HG02840 (cell line): ENCODE results near the gene DGLUCY.
"Not testable (repeated sequence)": the region's sequence is repeated elsewhere in the genome, so short reads cannot be mapped to it uniquely, and the experiment has no call there.

Experiments
- ATAC-seq: cut with Tn5 transposase; IDR thresholded peaks from one replicate; pipeline ENCODE4 v1.9.1; 2021; ENCODE audit warnings: mild to moderate bottlenecking, moderate library complexity, moderate number of reproducible peaks; ENCODE audit not compliant: unreplicated experiment, low FRiP score

DGLUCY gene

GRCh38 chr14:91103116-91103515 lies 10.8 kb upstream of the DGLUCY start:
- ATAC-seq = no peak

- no peak for ATAC-seq
Measured at GRCh38 chr14:91108941-91109611, 4.8 kb upstream of the DGLUCY start.

- no peak for ATAC-seq
Measured at GRCh38 chr14:91111443-91111842, 2.4 kb upstream of the DGLUCY start.

GRCh38 chr14:91112194-91112593 lies 1.7 kb upstream of the DGLUCY start:
- no peak for ATAC-seq

- peak; percentile 80 for ATAC-seq
Measured at GRCh38 chr14:91114079-91115065, 499 bp downstream of the DGLUCY start.

GRCh38 chr14:91115986-91116770 lies 2.3 kb downstream of the DGLUCY start:
- no peak for ATAC-seq

- no peak for ATAC-seq
Measured at GRCh38 chr14:91116913-91117588, 3.2 kb downstream of the DGLUCY start.

- no peak for ATAC-seq
Measured at GRCh38 chr14:91117960-91118359, 4.1 kb downstream of the DGLUCY start.

GRCh38 chr14:91118511-91119068 lies 4.7 kb downstream of the DGLUCY start:
- no peak for ATAC-seq

- no peak for ATAC-seq
Measured at GRCh38 chr14:91119556-91120311, 5.9 kb downstream of the DGLUCY start.

- no peak for ATAC-seq
Measured at GRCh38 chr14:91123201-91123600, 9.3 kb downstream of the DGLUCY start.

- ATAC-seq = not testable (repeated sequence)
Measured at GRCh38 chr14:91124406-91125270, 10.8 kb downstream of the DGLUCY start.

- no peak for ATAC-seq
Measured at GRCh38 chr14:91125271-91125660, 11.4 kb downstream of the DGLUCY start.

GRCh38 chr14:91125801-91126200 lies 11.9 kb downstream of the DGLUCY start:
- ATAC-seq = no peak

- no peak for ATAC-seq
Measured at GRCh38 chr14:91126761-91127160, 12.9 kb downstream of the DGLUCY start.

- ATAC-seq = no peak
Measured at GRCh38 chr14:91127401-91127801, 13.5 kb downstream of the DGLUCY start.

GRCh38 chr14:91127924-91128323 lies 14.1 kb downstream of the DGLUCY start:
- no peak for ATAC-seq

GRCh38 chr14:91128699-91129098 lies 14.8 kb downstream of the DGLUCY start:
- ATAC-seq = no peak
